Measurements from ENCODE around the gene CA7. TPM values are rescaled to one million over a fixed set of nuclear protein-coding genes. Genes with fewer than 3 reads are reported as not detected.
A peak's percentile ranks its signal among the peaks of the same experiment; 100 is the strongest.

CA7 gene
- total RNA-seq, 4 donors from 2014 or later = not detected

GRCh38 chr16:66898207-66898606, 54.0 kb downstream of the CA7 start:
- no peak for DNase-seq (ENCODE audit: low spot score in 2 of 2)
- WGBS, 2 donors = 43 to 46% methylated on average over 3 of the region's 3 CpGs
- Histone ChIP-seq H3K36me3 (no peaks in the 10 kb centered on the region), H3K27me3 (no peaks in the 10 kb centered on the region), H3K9me3 (no peaks in the 10 kb centered on the region), H3K4me1 (peaks cover 0 to 63% (median 29%) of the 10 kb centered on the region in 4 donors), H3K4me3 (no peak overlapping the region), H3K27ac (peak overlapping the region in 3 of 4 donors; percentile 57 to 85 (median 79))
- no peak for TF ChIP-seq POLR2A (IDR thresholded peaks at IDR 0.05)
- no peak for TF ChIP-seq EP300 (IDR thresholded peaks at IDR 0.05)
- TF ChIP-seq CTCF (IDR thresholded peaks at IDR 0.05) = no peak

- no peaks in the 10 kb centered on the region for H3K36me3 ChIP-seq
- H3K27me3 ChIP-seq = no peaks in the 10 kb centered on the region
- peaks cover 0 to 70% (median 29%) of the 10 kb centered on the region in 4 donors for H3K4me1 ChIP-seq
- H3K9me3 ChIP-seq = no peaks in the 10 kb centered on the region
- TF ChIP-seq CTCF (IDR thresholded peaks at IDR 0.05) (no peak), EP300 (IDR thresholded peaks at IDR 0.05) (no peak), POLR2A (IDR thresholded peaks at IDR 0.05) (no peak)
- 90 to 91% methylated on average over 2 of the region's 2 CpGs for WGBS, 2 donors
- no peak for DNase-seq (ENCODE audit: low spot score in 2 of 2)
- H3K4me3 ChIP-seq = no peak overlapping the region
- H3K27ac ChIP-seq = peak overlapping the region; percentile 62 to 88 (median 82)
Measured at GRCh38 chr16:66898933-66899309, 54.7 kb downstream of the CA7 start.

- Histone ChIP-seq H3K27me3 (no peaks in the 10 kb centered on the region), H3K27ac (peak overlapping the region; percentile 62 to 88 (median 82)), H3K4me3 (no peak overlapping the region), H3K9me3 (no peaks in the 10 kb centered on the region), H3K36me3 (no peaks in the 10 kb centered on the region), H3K4me1 (peaks cover 0 to 75% (median 29%) of the 10 kb centered on the region in 4 donors)
- WGBS, 2 donors = 60 to 65% methylated on average over 6 of the region's 6 CpGs
- TF ChIP-seq CTCF (IDR thresholded peaks at IDR 0.05) (no peak), POLR2A (IDR thresholded peaks at IDR 0.05) (no peak), EP300 (IDR thresholded peaks at IDR 0.05) (peak in 1 of 2 donors; percentile 16)
- DNase-seq (ENCODE audit: low spot score in 2 of 2) = no peak
Measured at GRCh38 chr16:66899310-66899944, 55.2 kb downstream of the CA7 start.

- Histone ChIP-seq H3K27ac (peak overlapping the region; percentile 62 to 88 (median 82)), H3K4me3 (no peak overlapping the region), H3K9me3 (no peaks in the 10 kb centered on the region), H3K36me3 (no peaks in the 10 kb centered on the region), H3K4me1 (peaks cover 0 to 82% (median 30%) of the 10 kb centered on the region in 4 donors), H3K27me3 (no peaks in the 10 kb centered on the region)
- peak; percentile 65 to 82 for DNase-seq (ENCODE audit: low spot score in 2 of 2)
- 15 to 25% methylated on average over 9 of the region's 9 CpGs for WGBS, 2 donors
- TF ChIP-seq EP300 (IDR thresholded peaks at IDR 0.05) (peak in 1 of 2 donors; percentile 49), POLR2A (IDR thresholded peaks at IDR 0.05) (no peak), CTCF (IDR thresholded peaks at IDR 0.05) (no peak)
Measured at GRCh38 chr16:66899945-66900710, 55.9 kb downstream of the CA7 start.

Data from tibial nerve (tissue), 4 donors.